WTC11 (cell line): Measurements from ENCODE around the gene IL17RA.

Experiments
- FOXP1 ChIP-seq: sonication (generic); formaldehyde crosslinking; IDR thresholded peaks from 2 replicates; pipeline ENCODE4 v1.8.0; 2022; ENCODE audit warnings: missing genetic modification reagents, mild to moderate bottlenecking, moderate library complexity, borderline replicate concordance
- SP1 ChIP-seq: sonication (generic); formaldehyde crosslinking; conservative IDR thresholded peaks from 2 replicates; pipeline ENCODE4 v1.8.1; 2022; ENCODE audit warnings: missing genetic modification reagents
- TCF7 ChIP-seq: sonication (generic); formaldehyde crosslinking; IDR thresholded peaks from 2 replicates; pipeline ENCODE4 v1.8.0; 2022; ENCODE audit warnings: mild to moderate bottlenecking, low read depth, missing genetic modification reagents, moderate library complexity
- TP53 ChIP-seq: sonication (generic); formaldehyde crosslinking; IDR thresholded peaks from 2 replicates; pipeline ENCODE4 v1.8.1; 2023; ENCODE audit warnings: mild to moderate bottlenecking, missing genetic modification reagents
- TF ChIP-seq, protein P1 (sequence below): sonication (generic); formaldehyde crosslinking; IDR thresholded peaks from 2 replicates; pipeline ENCODE4 v1.8.0; 2022; ENCODE audit warnings: mild to moderate bottlenecking, missing genetic modification reagents
- TF ChIP-seq, protein P2 (sequence below): sonication (generic); formaldehyde crosslinking; IDR thresholded peaks from 2 replicates; pipeline ENCODE4 v1.8.0; 2022; ENCODE audit warnings: mild to moderate bottlenecking, missing genetic modification reagents
- TF ChIP-seq, protein P3 (sequence below): sonication (generic); formaldehyde crosslinking; conservative IDR thresholded peaks from 2 replicates; pipeline ENCODE4 v1.8.1; 2022; ENCODE audit warnings: mild to moderate bottlenecking, missing genetic modification reagents
- TF ChIP-seq, protein P4 (sequence below): sonication (generic); formaldehyde crosslinking; IDR thresholded peaks from 2 replicates; pipeline ENCODE4 v1.8.1; 2022; ENCODE audit warnings: low read depth, missing genetic modification reagents, borderline replicate concordance
- TF ChIP-seq, protein P5 (sequence below): fragments of 200-600 bp; IDR thresholded peaks from 2 replicates; pipeline ENCODE4 v1.8.0; 2022; ENCODE audit warnings: antibody characterized with exemption

DNA sequence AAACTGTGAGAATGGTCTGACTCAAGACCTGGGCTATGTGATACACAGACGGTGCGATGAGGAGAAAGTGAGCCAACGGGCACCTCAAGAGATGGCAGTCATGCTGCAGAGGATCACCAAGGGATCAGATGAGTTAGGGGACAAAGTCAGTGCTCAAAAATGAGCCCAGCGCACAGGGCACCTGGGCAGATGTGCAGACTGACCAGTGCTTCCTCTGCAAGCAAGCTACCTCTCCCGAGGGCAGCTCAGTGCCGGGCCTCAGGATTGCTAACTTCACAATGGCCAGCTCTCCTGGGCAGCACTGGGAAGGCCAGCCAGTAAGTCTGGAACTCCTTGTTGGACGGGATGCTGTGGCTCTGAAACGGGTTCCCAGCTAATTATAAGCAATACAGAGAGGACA is 59.0 kb downstream of the IL17RA start:
- TF ChIP-seq, protein P1, sequence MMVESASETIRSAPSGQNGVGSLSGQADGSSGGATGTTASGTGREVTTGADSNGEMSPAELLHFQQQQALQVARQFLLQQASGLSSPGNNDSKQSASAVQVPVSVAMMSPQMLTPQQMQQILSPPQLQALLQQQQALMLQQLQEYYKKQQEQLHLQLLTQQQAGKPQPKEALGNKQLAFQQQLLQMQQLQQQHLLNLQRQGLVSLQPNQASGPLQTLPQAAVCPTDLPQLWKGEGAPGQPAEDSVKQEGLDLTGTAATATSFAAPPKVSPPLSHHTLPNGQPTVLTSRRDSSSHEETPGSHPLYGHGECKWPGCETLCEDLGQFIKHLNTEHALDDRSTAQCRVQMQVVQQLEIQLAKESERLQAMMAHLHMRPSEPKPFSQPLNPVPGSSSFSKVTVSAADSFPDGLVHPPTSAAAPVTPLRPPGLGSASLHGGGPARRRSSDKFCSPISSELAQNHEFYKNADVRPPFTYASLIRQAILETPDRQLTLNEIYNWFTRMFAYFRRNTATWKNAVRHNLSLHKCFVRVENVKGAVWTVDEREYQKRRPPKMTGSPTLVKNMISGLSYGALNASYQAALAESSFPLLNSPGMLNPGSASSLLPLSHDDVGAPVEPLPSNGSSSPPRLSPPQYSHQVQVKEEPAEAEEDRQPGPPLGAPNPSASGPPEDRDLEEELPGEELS, result no peak
- TF ChIP-seq, protein P2, sequence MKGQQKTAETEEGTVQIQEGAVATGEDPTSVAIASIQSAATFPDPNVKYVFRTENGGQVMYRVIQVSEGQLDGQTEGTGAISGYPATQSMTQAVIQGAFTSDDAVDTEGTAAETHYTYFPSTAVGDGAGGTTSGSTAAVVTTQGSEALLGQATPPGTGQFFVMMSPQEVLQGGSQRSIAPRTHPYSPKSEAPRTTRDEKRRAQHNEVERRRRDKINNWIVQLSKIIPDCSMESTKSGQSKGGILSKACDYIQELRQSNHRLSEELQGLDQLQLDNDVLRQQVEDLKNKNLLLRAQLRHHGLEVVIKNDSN (CRISPR knock-in tag), result no peak
- TF ChIP-seq, protein P3, sequence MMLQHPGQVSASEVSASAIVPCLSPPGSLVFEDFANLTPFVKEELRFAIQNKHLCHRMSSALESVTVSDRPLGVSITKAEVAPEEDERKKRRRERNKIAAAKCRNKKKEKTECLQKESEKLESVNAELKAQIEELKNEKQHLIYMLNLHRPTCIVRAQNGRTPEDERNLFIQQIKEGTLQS (CRISPR knock-in tag), result no peak
- TF ChIP-seq FOXP1 (CRISPR knock-in tag) (no peak), TP53 (CRISPR knock-in tag) (no peak), TCF7 (CRISPR knock-in tag) (no peak), SP1 (no peak)
- TF ChIP-seq, protein P4, sequence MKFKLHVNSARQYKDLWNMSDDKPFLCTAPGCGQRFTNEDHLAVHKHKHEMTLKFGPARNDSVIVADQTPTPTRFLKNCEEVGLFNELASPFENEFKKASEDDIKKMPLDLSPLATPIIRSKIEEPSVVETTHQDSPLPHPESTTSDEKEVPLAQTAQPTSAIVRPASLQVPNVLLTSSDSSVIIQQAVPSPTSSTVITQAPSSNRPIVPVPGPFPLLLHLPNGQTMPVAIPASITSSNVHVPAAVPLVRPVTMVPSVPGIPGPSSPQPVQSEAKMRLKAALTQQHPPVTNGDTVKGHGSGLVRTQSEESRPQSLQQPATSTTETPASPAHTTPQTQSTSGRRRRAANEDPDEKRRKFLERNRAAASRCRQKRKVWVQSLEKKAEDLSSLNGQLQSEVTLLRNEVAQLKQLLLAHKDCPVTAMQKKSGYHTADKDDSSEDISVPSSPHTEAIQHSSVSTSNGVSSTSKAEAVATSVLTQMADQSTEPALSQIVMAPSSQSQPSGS, result no peak
- TF ChIP-seq, protein P5, sequence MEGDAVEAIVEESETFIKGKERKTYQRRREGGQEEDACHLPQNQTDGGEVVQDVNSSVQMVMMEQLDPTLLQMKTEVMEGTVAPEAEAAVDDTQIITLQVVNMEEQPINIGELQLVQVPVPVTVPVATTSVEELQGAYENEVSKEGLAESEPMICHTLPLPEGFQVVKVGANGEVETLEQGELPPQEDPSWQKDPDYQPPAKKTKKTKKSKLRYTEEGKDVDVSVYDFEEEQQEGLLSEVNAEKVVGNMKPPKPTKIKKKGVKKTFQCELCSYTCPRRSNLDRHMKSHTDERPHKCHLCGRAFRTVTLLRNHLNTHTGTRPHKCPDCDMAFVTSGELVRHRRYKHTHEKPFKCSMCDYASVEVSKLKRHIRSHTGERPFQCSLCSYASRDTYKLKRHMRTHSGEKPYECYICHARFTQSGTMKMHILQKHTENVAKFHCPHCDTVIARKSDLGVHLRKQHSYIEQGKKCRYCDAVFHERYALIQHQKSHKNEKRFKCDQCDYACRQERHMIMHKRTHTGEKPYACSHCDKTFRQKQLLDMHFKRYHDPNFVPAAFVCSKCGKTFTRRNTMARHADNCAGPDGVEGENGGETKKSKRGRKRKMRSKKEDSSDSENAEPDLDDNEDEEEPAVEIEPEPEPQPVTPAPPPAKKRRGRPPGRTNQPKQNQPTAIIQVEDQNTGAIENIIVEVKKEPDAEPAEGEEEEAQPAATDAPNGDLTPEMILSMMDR, result no peak
